ENCODE data around the gene CAMSAP1.

The CAMSAP1 gene

DNA sequence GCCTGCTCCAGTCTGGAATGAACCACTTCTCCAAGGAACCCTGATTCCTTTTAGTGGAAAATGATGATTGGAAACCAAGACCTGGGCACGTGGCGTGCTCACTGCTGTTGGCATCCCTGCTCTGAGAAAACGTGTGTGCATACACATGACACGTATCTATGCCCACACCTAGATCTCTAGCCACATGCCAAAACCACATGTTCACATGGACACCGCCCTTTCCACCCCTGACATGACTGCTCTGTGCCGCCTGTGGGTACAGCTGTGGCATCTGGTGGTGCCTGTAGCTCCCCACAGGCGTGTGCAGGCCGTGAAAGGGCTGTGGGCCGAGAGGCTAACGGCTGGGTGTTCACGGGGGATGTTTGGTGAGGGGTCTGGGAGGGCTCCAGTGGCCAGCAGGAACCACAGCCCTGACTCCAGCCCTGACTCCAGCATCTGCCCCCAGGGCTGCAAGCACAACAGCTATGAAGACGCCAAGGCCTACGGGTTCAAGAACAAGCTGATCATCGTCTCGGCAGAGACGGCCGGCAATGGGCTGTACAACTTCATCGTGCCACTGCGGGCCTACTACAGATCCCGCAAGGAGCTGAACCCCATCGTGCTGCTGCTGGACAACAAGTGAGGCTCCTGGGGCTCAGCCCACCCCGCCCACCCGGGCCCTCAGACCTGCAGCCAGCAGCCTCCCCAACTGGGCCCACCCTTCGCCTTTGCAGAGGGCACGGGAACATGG, 130.3 kb downstream of the CAMSAP1 start:
- TF ChIP-seq ZFX (IDR thresholded peaks at IDR 0.05) (no peak), CTCF (conservative IDR thresholded peaks at IDR 0.05) (no peak)
- no peak overlapping the region for H3K27ac ChIP-seq

GRCh38 chr9:135775911-135776310, 131.4 kb downstream of the CAMSAP1 start:
- H3K27ac ChIP-seq = no peak overlapping the region
- TF ChIP-seq ZFX (IDR thresholded peaks at IDR 0.05) = no peak
- TF ChIP-seq CTCF (conservative IDR thresholded peaks at IDR 0.05) = no peak

DNA sequence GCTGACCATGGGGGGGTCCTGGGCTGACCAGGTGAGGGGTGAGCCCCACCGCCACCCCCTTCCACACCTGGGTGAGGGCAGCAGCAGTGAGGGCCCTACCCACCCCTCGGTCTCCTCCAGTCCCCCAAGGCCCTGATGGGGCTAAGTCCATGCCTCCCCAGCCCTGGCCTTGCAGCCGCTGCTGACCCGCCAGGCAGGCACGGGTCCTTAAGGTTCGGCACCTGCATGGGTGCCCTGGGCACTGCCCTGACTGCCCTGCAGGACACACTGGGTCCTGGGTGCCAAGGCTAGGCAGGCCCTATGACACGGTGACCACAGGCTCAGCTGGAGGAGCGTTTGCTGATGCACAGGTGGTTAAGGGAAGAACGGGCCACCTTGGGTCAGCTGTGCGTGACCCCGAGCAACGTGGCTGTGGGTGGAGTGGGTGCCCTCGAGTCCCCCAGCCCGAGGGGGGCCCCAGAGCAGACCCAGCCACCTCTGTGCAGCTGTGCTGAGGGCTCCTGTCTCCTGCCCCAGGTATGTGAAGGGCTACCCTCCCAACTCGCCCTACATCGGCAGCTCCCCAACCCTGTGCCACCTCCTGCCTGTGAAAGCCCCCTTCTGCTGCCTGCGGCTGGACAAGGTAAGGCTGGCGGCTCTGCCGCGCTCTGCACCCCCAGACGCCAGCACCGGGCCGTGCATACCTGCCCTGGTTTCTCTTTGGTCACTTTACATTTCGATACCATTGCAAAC, 132.4 kb downstream of the CAMSAP1 start:
- no peak overlapping the region for H3K27ac ChIP-seq

GRCh38 chr9:135774239-135774747, 133.1 kb downstream of the CAMSAP1 start:
- no peak for TF ChIP-seq CTCF (conservative IDR thresholded peaks at IDR 0.05)
- no peak for TF ChIP-seq ZFX (IDR thresholded peaks at IDR 0.05)
- H3K27ac ChIP-seq = no peak overlapping the region

More for the DNA sequence above, 132.4 kb downstream of the CAMSAP1 start:
- TF ChIP-seq CTCF (conservative IDR thresholded peaks at IDR 0.05) = no peak

DNA sequence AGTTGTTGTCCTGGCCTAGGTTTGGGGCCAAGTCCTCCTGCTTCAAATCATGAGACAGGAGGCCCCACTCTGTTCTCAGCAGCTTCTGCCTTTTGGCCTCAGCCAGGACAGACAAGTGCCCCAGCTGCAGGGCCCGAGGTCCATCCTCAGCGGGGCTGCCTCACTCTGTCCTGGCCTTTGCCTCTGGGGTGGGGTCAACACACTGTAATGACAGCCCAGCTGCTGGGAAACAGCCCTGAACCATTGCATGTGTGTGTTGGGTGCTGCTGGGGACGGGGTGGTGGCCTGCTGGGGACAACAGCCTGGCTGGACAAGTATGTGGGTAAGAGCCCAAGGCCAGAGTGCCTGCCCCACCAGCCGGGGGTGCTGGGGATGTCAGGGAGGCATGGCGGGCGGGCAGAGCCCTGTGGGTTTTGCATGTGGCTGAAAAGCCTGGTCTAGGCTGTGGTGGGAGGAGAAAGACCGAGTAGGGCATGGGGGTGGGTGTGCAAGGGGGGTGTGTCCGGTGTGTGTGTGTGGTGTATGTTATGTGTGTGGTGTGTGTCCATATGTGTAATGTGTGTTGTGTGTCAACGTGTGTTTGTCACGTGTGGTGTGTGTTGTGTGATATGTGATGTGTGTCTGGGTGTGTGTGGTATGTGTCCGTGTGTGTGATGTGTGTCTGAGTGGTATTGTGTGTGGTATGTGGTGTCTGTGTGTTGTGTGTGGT, 133.7 kb downstream of the CAMSAP1 start:
- H3K27ac ChIP-seq = no peak overlapping the region
- TF ChIP-seq CTCF (conservative IDR thresholded peaks at IDR 0.05) = no peak
- no peak for TF ChIP-seq ZFX (IDR thresholded peaks at IDR 0.05)

DNA sequence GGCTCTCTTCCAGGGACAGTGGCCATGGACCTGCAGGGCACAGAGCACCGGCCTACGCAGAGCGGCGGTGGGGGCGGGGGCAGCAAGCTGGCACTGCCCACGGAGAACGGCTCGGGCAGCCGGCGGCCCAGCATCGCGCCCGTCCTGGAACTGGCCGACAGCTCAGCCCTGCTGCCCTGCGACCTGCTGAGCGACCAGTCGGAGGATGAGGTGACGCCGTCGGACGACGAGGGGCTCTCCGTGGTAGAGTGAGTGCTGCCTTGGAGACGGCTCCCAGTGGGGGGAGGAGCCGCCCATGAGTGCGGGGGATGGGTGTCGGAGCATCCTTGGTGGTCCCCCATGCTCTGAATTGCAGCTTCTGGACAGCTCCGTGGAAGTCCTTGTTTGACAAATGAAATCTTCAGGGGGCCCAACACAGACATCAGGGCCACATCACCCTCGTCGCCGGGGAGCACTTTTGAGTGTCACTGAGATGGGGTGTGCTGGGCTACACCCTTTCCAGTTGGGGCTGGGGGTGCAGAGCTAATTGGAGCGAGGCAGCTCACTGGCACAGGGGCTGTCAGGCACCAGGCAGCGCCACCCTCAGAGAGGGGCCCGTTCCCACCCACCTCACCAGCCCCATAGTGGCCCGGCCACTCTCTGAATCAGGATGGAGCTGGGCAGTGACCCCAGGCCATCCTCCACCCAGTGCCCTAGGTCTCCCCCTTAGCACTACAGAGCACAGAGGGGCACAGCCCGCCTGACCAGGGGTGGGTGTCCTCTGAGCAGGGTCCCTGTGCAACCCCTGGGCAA, 134.4 kb downstream of the CAMSAP1 start:
- no peak overlapping the region for H3K27ac ChIP-seq
- no peak for TF ChIP-seq ZFX (IDR thresholded peaks at IDR 0.05)
- no peak for TF ChIP-seq CTCF (conservative IDR thresholded peaks at IDR 0.05)

Data from C4-2B (cell line).